22Rv1 (cell line): ENCODE data around the gene SLC16A12.
"Not testable (repeated sequence)": the region's sequence is repeated elsewhere in the genome, so short reads cannot be mapped to it uniquely, and the experiment has no call there.

Experiments used
- H3K27ac ChIP-seq: fragments of 450-650 bp; 2 replicates; pipeline ENCODE4 v1.5.1; 2017
- CTCF ChIP-seq: fragments of 450-650 bp; IDR thresholded peaks from 2 replicates; pipeline ENCODE4 v1.5.1; 2017; ENCODE audit warnings: mild to moderate bottlenecking
- ZFX ChIP-seq: fragments of 450-650 bp; IDR thresholded peaks from 2 replicates; pipeline ENCODE4 v1.6.1; 2017; ENCODE audit warnings: antibody characterized with exemption, borderline replicate concordance

SLC16A12 gene

GRCh38 chr10:89414879-89415821 lies 120.2 kb downstream of the SLC16A12 start:
- no peak overlapping the region for H3K27ac ChIP-seq

GRCh38 chr10:89414146-89414878 lies 121.1 kb downstream of the SLC16A12 start, which contains the start of gene IFIT5:
IFIT5 (plus strand) TSS chr10:89414568; CDS start chr10:89414799, 231 bp downstream.
- TF ChIP-seq CTCF (no peak), ZFX (no peak)
- H3K27ac ChIP-seq, result peak within 1 kb of the TSS; percentile 46; the same call in 1 of the 2 replicates

More at GRCh38 chr10:89414879-89415821, 120.2 kb downstream of the SLC16A12 start:
- TF ChIP-seq ZFX, result no peak
- no peak for TF ChIP-seq CTCF

GRCh38 chr10:89413398-89413912 lies 121.9 kb downstream of the SLC16A12 start:
- H3K27ac ChIP-seq, result 0 out of 2 replicates have a peak overlapping the region, but pooled peaks have one; percentile 46
- no peak for TF ChIP-seq ZFX

- H3K27ac ChIP-seq, result not testable (repeated sequence)
Observed at GRCh38 chr10:89412276-89412675, 123.1 kb downstream of the SLC16A12 start.

- not testable (repeated sequence) for H3K27ac ChIP-seq
Observed at GRCh38 chr10:89411135-89411534, 124.3 kb downstream of the SLC16A12 start.

GRCh38 chr10:89410551-89410950 lies 124.8 kb downstream of the SLC16A12 start:
- H3K27ac ChIP-seq, result not testable (repeated sequence)

GRCh38 chr10:89409282-89409681 lies 126.1 kb downstream of the SLC16A12 start:
- H3K27ac ChIP-seq, result not testable (repeated sequence)

GRCh38 chr10:89407792-89408191 lies 127.6 kb downstream of the SLC16A12 start:
- not testable (repeated sequence) for H3K27ac ChIP-seq

GRCh38 chr10:89406178-89406577 lies 129.2 kb downstream of the SLC16A12 start:
- H3K27ac ChIP-seq, result not testable (repeated sequence)

GRCh38 chr10:89404104-89405047 lies 131.0 kb downstream of the SLC16A12 start:
- H3K27ac ChIP-seq, result no peak overlapping the region
- TF ChIP-seq CTCF, result no peak
- TF ChIP-seq ZFX, result no peak
